NB4 (cell line): ENCODE results near the gene FMNL2.

Experiments used
- POLR2A ChIP-seq: IDR thresholded peaks from 2 replicates; pipeline ENCODE4 v1.6.1; 2011; ENCODE audit warnings: mild to moderate bottlenecking; ENCODE audit not compliant: insufficient read length; ENCODE audit errors: extremely low read depth
- TF ChIP-seq, protein P1 (sequence below): IDR thresholded peaks from one replicate; pipeline ENCODE4 v1.5.1; 2012; ENCODE audit warnings: low read depth, low read length

DNA sequence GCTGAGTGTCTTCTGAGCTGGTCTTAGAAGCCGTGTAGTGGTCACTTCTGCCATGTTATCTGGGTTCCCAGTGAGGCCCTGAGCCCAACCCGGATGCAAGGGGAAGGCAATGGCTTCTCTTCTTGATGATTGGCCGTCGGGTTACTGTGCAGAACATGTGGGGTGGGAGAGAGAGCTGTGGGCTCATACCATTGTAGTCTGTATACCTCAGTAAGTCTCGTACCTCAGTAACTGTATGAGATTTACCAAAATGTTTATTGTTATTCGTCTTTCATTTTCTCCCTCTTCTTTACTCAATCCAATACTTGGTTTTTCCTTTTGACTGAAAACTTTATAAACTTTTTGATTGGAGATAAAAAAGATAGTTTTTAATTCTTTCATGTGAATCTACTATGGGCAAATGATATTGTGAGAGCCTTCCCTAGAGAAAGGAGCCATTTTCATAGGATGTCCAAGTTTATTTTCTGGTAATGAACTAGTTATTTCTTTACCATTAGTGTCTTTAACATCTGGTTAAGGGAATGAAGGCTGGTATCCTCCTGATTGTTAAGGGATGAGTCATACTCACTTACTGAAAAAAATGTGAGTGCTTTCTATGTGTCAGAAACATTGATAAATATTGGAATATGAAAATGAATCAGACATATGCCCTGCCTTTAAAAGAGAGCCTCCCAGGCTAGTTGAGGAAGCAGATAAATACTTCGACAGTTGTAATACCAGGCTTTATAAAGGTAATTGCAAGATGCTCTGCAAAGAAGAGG is 252.4 kb downstream of the FMNL2 start:
- TF ChIP-seq, protein P1, sequence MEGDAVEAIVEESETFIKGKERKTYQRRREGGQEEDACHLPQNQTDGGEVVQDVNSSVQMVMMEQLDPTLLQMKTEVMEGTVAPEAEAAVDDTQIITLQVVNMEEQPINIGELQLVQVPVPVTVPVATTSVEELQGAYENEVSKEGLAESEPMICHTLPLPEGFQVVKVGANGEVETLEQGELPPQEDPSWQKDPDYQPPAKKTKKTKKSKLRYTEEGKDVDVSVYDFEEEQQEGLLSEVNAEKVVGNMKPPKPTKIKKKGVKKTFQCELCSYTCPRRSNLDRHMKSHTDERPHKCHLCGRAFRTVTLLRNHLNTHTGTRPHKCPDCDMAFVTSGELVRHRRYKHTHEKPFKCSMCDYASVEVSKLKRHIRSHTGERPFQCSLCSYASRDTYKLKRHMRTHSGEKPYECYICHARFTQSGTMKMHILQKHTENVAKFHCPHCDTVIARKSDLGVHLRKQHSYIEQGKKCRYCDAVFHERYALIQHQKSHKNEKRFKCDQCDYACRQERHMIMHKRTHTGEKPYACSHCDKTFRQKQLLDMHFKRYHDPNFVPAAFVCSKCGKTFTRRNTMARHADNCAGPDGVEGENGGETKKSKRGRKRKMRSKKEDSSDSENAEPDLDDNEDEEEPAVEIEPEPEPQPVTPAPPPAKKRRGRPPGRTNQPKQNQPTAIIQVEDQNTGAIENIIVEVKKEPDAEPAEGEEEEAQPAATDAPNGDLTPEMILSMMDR, result no peak
- TF ChIP-seq POLR2A, result no peak
